ENCODE data around the gene S100PBP. TPM values are rescaled to one million over a fixed set of nuclear protein-coding genes. Genes with fewer than 3 reads are reported as not detected.

Gene S100PBP
- total and polyA plus RNA-seq, 3 donors from 2014 or later: 99.7 to 133 (median 120) TPM

GRCh38 chr1:32813941-32814739, 3.3 kb upstream of the S100PBP start:
- Histone ChIP-seq H3K4me1 (peaks cover 47% of the 10 kb centered on the region), H3K27ac (no peak overlapping the region), H3K36me3 (ENCODE audit: low read depth, missing control alignments) (no peaks in the 10 kb centered on the region), H3K9me3 (no peaks in the 10 kb centered on the region), H3K4me3 (no peak overlapping the region), H3K27me3 (no peaks in the 10 kb centered on the region)
- DNase-seq: no peak
- 86 to 94% methylated on average over 11 of the region's 11 CpGs for WGBS, 2 donors
- TF ChIP-seq, protein P1, sequence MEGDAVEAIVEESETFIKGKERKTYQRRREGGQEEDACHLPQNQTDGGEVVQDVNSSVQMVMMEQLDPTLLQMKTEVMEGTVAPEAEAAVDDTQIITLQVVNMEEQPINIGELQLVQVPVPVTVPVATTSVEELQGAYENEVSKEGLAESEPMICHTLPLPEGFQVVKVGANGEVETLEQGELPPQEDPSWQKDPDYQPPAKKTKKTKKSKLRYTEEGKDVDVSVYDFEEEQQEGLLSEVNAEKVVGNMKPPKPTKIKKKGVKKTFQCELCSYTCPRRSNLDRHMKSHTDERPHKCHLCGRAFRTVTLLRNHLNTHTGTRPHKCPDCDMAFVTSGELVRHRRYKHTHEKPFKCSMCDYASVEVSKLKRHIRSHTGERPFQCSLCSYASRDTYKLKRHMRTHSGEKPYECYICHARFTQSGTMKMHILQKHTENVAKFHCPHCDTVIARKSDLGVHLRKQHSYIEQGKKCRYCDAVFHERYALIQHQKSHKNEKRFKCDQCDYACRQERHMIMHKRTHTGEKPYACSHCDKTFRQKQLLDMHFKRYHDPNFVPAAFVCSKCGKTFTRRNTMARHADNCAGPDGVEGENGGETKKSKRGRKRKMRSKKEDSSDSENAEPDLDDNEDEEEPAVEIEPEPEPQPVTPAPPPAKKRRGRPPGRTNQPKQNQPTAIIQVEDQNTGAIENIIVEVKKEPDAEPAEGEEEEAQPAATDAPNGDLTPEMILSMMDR (IDR thresholded peaks at IDR 0.05): no peak
- no peak for TF ChIP-seq POLR2A (IDR thresholded peaks at IDR 0.05)
- intact Hi-C loops (cut with DNase I; ENCODE audit: low total_unique reads): no loop called here

GRCh38 chr1:32816676-32817158, 736 bp upstream of the S100PBP start:
- peak overlapping the region; percentile 96 to 99 for H3K27ac ChIP-seq
- H3K36me3 ChIP-seq (ENCODE audit: low read depth, missing control alignments): no peaks in the 10 kb centered on the region
- no peaks in the 10 kb centered on the region for H3K9me3 ChIP-seq
- peak overlapping the region; percentile 94 for H3K4me3 ChIP-seq
- peaks cover 47% of the 10 kb centered on the region for H3K4me1 ChIP-seq
- intact Hi-C loops (cut with DNase I; ENCODE audit: low total_unique reads): no loop called here
- TF ChIP-seq, protein P1 (IDR thresholded peaks at IDR 0.05): no peak
- TF ChIP-seq POLR2A (IDR thresholded peaks at IDR 0.05): no peak
- no peak for DNase-seq
- 0 to 1% methylated on average over 8 to 15 of the region's 15 CpGs for WGBS, 2 donors
- no peaks in the 10 kb centered on the region for H3K27me3 ChIP-seq

GRCh38 chr1:32817815-32818786, 648 bp downstream of the S100PBP start:
- intact Hi-C loops (cut with DNase I; ENCODE audit: low total_unique reads): no loop called here
- no peaks in the 10 kb centered on the region for H3K27me3 ChIP-seq
- H3K4me1 ChIP-seq: peaks cover 36% of the 10 kb centered on the region
- peak overlapping the region; percentile 96 to 99 for H3K27ac ChIP-seq
- peak overlapping the region; percentile 94 for H3K4me3 ChIP-seq
- no peaks in the 10 kb centered on the region for H3K36me3 ChIP-seq (ENCODE audit: low read depth, missing control alignments)
- WGBS, 2 donors: 1% methylated on average over 17 to 50 of the region's 51 CpGs
- no peak for TF ChIP-seq POLR2A (IDR thresholded peaks at IDR 0.05)
- TF ChIP-seq, protein P1 (IDR thresholded peaks at IDR 0.05): no peak
- peak; percentile 67 for DNase-seq
- no peaks in the 10 kb centered on the region for H3K9me3 ChIP-seq

GRCh38 chr1:32818804-32819541, 1.5 kb downstream of the S100PBP start:
- Histone ChIP-seq H3K27ac (peak overlapping the region; percentile 96 to 99), H3K36me3 (ENCODE audit: low read depth, missing control alignments) (no peaks in the 10 kb centered on the region), H3K9me3 (no peaks in the 10 kb centered on the region), H3K4me1 (peaks cover 30% of the 10 kb centered on the region), H3K27me3 (no peaks in the 10 kb centered on the region), H3K4me3 (peak overlapping the region; percentile 94)
- intact Hi-C loops (cut with DNase I; ENCODE audit: low total_unique reads): no loop called here
- TF ChIP-seq POLR2A (IDR thresholded peaks at IDR 0.05): no peak
- TF ChIP-seq, protein P1 (IDR thresholded peaks at IDR 0.05): no peak
- no peak for DNase-seq
- WGBS, 2 donors: 44 to 46% methylated on average over 11 of the region's 11 CpGs

Measured in testis (tissue), 3 donors.